SU-DHL-6 (cell line): ENCODE data around the gene PTPN4.

Experiments used
- H2AFZ ChIP-seq: fragments of 200-600 bp; sonication (generic); 2 replicates; pipeline ENCODE4 v1.6.1; 2014; ENCODE audit warnings: low read depth, mild to moderate bottlenecking, moderate library complexity, mixed read lengths, antibody characterized with exemption, low read length; ENCODE audit not compliant: severe bottlenecking
- H3F3A ChIP-seq: fragments of 200-600 bp; shearing (Covaris generic); 2 replicates; pipeline ENCODE4 v1.6.0; 2016; ENCODE audit warnings: antibody characterized with exemption, mild to moderate bottlenecking; ENCODE audit not compliant: insufficient read depth
- H3K27ac ChIP-seq: fragments of 200-600 bp; sonication (generic); 2 replicates; pipeline ENCODE4 v1.5.1; 2016; ENCODE audit warnings: low read depth, mild to moderate bottlenecking, low read length, moderate library complexity, mixed read lengths
- H3K27me3 ChIP-seq: fragments of 200-600 bp; sonication (generic), shearing (Covaris generic); 2 replicates; pipeline ENCODE4 v1.6.0; 2014; ENCODE audit warnings: mild to moderate bottlenecking, low read length
- H3K36me3 ChIP-seq: fragments of 200-600 bp; sonication (generic); 2 replicates; pipeline ENCODE4 v1.6.1; 2014; ENCODE audit warnings: mild to moderate bottlenecking, low read length, mixed read lengths
- H3K4me2 ChIP-seq: fragments of 300-600, 200-600 bp; shearing (Covaris generic), sonication (generic); 2 replicates; pipeline ENCODE4 v1.6.0; 2014; ENCODE audit warnings: low read length, low read depth, mild to moderate bottlenecking; ENCODE audit not compliant: poor library complexity, severe bottlenecking
- H3K4me3 ChIP-seq: fragments of 200-600 bp; sonication (generic); 2 replicates; pipeline ENCODE4 v1.5.1; 2014; ENCODE audit warnings: antibody characterized with exemption, low read length, mild to moderate bottlenecking, mixed read lengths; ENCODE audit not compliant: insufficient read depth, poor library complexity, severe bottlenecking
- H3K79me2 ChIP-seq: fragments of 200-600 bp; sonication (generic); 2 replicates; pipeline ENCODE4 v1.6.1; 2014; ENCODE audit warnings: mild to moderate bottlenecking, low read length, moderate library complexity; ENCODE audit not compliant: insufficient read depth
- H3K9ac ChIP-seq: fragments of 200-600 bp; sonication (generic); 2 replicates; pipeline ENCODE4 v1.7.0; 2014; ENCODE audit warnings: mild to moderate bottlenecking, low read length
- H3K9me2 ChIP-seq: fragments of 200-600 bp; sonication (generic); replicated peaks from 2 replicates; pipeline ENCODE4 v1.6.1; 2014; ENCODE audit warnings: low read length; ENCODE audit not compliant: insufficient read depth
- H3K9me3 ChIP-seq: fragments of 200-600 bp; sonication (generic); 2 replicates; pipeline ENCODE4 v1.6.1; 2014; ENCODE audit warnings: low read length, mixed read lengths; ENCODE audit not compliant: insufficient read depth
- H4K20me1 ChIP-seq: fragments of 200-600 bp; sonication (generic); 2 replicates; pipeline ENCODE4 v1.6.1; 2014; ENCODE audit warnings: low read depth, mild to moderate bottlenecking, antibody characterized with exemption, low read length, moderate library complexity, mixed read lengths
- EZH2phosphoT487 ChIP-seq: fragments of 200-600 bp; sonication (generic), shearing (Covaris generic); conservative IDR thresholded peaks from 2 replicates; pipeline ENCODE4 v1.6.1; 2018; ENCODE audit warnings: mild to moderate bottlenecking, antibody characterized with exemption, low read length, moderate library complexity, mixed read lengths
- TF ChIP-seq, protein P1 (sequence below): fragments of 200-600 bp; sonication (generic); IDR thresholded peaks from one replicate; pipeline ENCODE4 v1.5.1; 2017; ENCODE audit warnings: antibody characterized with exemption, mild to moderate bottlenecking, low read length, moderate library complexity; ENCODE audit not compliant: insufficient read depth, poor library complexity, severe bottlenecking

Gene PTPN4

GRCh38 chr2:119857742-119858141 lies 98.0 kb downstream of the PTPN4 start:
- H3K79me2 ChIP-seq, result peaks cover 5% of the 10 kb centered on the region; the same call in 1 of the 2 replicates
- H2AFZ ChIP-seq, result no peak overlapping the region
- H3K9me3 ChIP-seq, result peaks cover 3% of the 10 kb centered on the region; the same call in 1 of the 2 replicates
- no peaks in the 10 kb centered on the region for H4K20me1 ChIP-seq
- no peaks in the 10 kb centered on the region for H3F3A ChIP-seq
- no peaks in the 10 kb centered on the region for H3K27me3 ChIP-seq
- H3K9me2 ChIP-seq, result no peaks in the 10 kb centered on the region
- no peak overlapping the region for H3K4me3 ChIP-seq
- H3K4me2 ChIP-seq, result no peak overlapping the region
- no peak overlapping the region for H3K27ac ChIP-seq
- no peaks in the 10 kb centered on the region for H3K36me3 ChIP-seq
- TF ChIP-seq, protein P1, sequence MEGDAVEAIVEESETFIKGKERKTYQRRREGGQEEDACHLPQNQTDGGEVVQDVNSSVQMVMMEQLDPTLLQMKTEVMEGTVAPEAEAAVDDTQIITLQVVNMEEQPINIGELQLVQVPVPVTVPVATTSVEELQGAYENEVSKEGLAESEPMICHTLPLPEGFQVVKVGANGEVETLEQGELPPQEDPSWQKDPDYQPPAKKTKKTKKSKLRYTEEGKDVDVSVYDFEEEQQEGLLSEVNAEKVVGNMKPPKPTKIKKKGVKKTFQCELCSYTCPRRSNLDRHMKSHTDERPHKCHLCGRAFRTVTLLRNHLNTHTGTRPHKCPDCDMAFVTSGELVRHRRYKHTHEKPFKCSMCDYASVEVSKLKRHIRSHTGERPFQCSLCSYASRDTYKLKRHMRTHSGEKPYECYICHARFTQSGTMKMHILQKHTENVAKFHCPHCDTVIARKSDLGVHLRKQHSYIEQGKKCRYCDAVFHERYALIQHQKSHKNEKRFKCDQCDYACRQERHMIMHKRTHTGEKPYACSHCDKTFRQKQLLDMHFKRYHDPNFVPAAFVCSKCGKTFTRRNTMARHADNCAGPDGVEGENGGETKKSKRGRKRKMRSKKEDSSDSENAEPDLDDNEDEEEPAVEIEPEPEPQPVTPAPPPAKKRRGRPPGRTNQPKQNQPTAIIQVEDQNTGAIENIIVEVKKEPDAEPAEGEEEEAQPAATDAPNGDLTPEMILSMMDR, result no peak
- no peak for TF ChIP-seq EZH2phosphoT487
- H3K9ac ChIP-seq, result no peak overlapping the region

GRCh38 chr2:119859528-119859927 lies 99.8 kb downstream of the PTPN4 start:
- Histone ChIP-seq H3K36me3 (no peaks in the 10 kb centered on the region), H3K4me3 (no peak overlapping the region), H3K9ac (no peak overlapping the region), H3K4me2 (no peak overlapping the region), H3K9me2 (no peaks in the 10 kb centered on the region), H4K20me1 (no peaks in the 10 kb centered on the region), H3K27me3 (no peaks in the 10 kb centered on the region), H2AFZ (no peak overlapping the region), H3F3A (no peaks in the 10 kb centered on the region), H3K9me3 (no peaks in the 10 kb centered on the region), H3K27ac (no peak overlapping the region), H3K79me2 (peaks cover 5% of the 10 kb centered on the region; the same call in 1 of the 2 replicates)
- TF ChIP-seq, protein P1, result no peak
- no peak for TF ChIP-seq EZH2phosphoT487

DNA sequence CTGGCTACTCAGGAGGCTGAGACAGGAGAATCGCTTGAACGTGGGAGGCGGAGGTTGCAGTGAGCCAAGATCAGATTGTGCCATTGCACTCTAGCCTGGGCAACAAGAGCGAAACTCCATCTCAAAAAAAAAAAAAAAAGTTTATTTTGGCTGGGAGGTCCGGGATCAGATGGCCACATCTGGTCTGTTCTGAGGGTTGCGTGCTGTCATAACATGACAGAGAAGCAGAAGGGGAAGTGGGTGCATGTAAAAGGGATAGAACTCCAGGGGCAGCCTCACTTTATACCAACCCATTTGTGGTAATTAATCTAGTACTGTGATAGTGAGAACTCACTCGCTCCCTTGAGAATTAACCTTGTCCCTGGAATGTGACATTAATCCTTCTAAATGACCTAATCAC lies 101.2 kb downstream of the PTPN4 start:
- Histone ChIP-seq H3K4me3 (no peak overlapping the region), H3K36me3 (no peaks in the 10 kb centered on the region), H3K9me2 (no peaks in the 10 kb centered on the region), H2AFZ (no peak overlapping the region), H3K4me2 (no peak overlapping the region), H3K27me3 (no peaks in the 10 kb centered on the region), H3K27ac (no peak overlapping the region), H3K9me3 (no peaks in the 10 kb centered on the region), H4K20me1 (no peaks in the 10 kb centered on the region), H3K9ac (no peak overlapping the region), H3F3A (no peaks in the 10 kb centered on the region), H3K79me2 (peaks cover 5% of the 10 kb centered on the region; the same call in 1 of the 2 replicates)
- TF ChIP-seq EZH2phosphoT487, result no peak
- TF ChIP-seq, protein P1, result no peak
